Sigmoid colon (tissue), 4 donors: ENCODE measurements around the gene ILRUN.

Experiments
- EP300 ChIP-seq, 4 donors: sonication (generic); formaldehyde crosslinking; IDR thresholded peaks; one replicate each; pipeline ENCODE4 v1.6.1; 2017; ENCODE audit warnings: antibody characterized with exemption in 4 of 4
- POLR2A ChIP-seq, 2 donors: fragments of 450-650 bp; IDR thresholded peaks; one replicate each; pipeline ENCODE4 v1.6.1; 2016; ENCODE audit warnings: antibody characterized with exemption in 2 of 2, mild to moderate bottlenecking in 2 of 2, moderate library complexity in 2 of 2
- POLR2AphosphoS5 ChIP-seq, 4 donors: sonication (generic); formaldehyde crosslinking; IDR thresholded peaks; one replicate each; pipeline ENCODE4 v1.6.1; 2017; ENCODE audit warnings: antibody characterized with exemption in 4 of 4
- TF ChIP-seq, protein P1 (sequence below), 4 experiments: fragments of 450-650 bp in 3 of 4; fragments of 200-600 bp in 1 of 4; IDR thresholded peaks; one replicate each; pipeline ENCODE4 v1.5.1; 2016 to 2019; ENCODE audit warnings: antibody characterized with exemption in 4 of 4, mild to moderate bottlenecking in 3 of 4, moderate library complexity in 2 of 4

DNA sequence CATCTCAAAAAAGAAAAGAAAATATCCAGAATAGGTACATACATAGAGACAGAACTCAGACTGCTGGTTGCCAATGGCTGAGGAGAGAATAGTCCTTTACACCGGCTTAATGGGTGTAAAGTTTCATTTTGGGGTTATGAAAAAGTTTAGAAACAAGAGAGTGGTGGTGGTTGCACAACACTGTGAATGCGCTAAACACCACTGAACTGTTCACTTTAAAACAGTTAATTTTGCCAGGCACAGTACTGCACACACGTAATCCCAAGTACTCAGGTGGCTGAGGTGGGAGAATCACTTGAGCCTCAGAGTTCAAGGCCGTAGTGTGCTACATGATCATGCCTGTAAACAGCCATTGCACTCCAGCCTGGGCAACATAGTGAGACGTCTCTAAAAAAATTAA is 7.6 kb downstream of the ILRUN start:
- TF ChIP-seq, protein P1, sequence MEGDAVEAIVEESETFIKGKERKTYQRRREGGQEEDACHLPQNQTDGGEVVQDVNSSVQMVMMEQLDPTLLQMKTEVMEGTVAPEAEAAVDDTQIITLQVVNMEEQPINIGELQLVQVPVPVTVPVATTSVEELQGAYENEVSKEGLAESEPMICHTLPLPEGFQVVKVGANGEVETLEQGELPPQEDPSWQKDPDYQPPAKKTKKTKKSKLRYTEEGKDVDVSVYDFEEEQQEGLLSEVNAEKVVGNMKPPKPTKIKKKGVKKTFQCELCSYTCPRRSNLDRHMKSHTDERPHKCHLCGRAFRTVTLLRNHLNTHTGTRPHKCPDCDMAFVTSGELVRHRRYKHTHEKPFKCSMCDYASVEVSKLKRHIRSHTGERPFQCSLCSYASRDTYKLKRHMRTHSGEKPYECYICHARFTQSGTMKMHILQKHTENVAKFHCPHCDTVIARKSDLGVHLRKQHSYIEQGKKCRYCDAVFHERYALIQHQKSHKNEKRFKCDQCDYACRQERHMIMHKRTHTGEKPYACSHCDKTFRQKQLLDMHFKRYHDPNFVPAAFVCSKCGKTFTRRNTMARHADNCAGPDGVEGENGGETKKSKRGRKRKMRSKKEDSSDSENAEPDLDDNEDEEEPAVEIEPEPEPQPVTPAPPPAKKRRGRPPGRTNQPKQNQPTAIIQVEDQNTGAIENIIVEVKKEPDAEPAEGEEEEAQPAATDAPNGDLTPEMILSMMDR (IDR thresholded peaks at IDR 0.05): no peak
- TF ChIP-seq POLR2A (IDR thresholded peaks at IDR 0.05) (no peak), POLR2AphosphoS5 (IDR thresholded peaks at IDR 0.05) (no peak), EP300 (IDR thresholded peaks at IDR 0.05) (no peak)
